Measurements from ENCODE around the gene C2orf92.
A peak's percentile ranks its signal among the peaks of the same experiment; 100 is the strongest.

Gene C2orf92

GRCh38 chr2:97654309-97654708, 15.2 kb upstream of the C2orf92 start:
- Histone ChIP-seq H3K27ac (ENCODE audit: low read depth, low read length) (no peak overlapping the region), H3K4me1 (ENCODE audit: control insufficient read depth, insufficient read depth, low read length) (no peaks in the 10 kb centered on the region), H3K36me3 (ENCODE audit: control insufficient read depth, insufficient read depth, low read length) (peaks cover 30% of the 10 kb centered on the region), H3K4me3 (ENCODE audit: low read length) (no peak overlapping the region), H3K9ac (ENCODE audit: low read length) (no peak overlapping the region), H3K27me3 (ENCODE audit: control insufficient read depth, insufficient read depth, low read length) (no peaks in the 10 kb centered on the region)

- Histone ChIP-seq H3K27ac (ENCODE audit: low read depth, low read length) (no peak overlapping the region), H3K9ac (ENCODE audit: low read length) (no peak overlapping the region), H3K27me3 (ENCODE audit: control insufficient read depth, insufficient read depth, low read length) (no peaks in the 10 kb centered on the region), H3K36me3 (ENCODE audit: control insufficient read depth, insufficient read depth, low read length) (peaks cover 32% of the 10 kb centered on the region), H3K4me3 (ENCODE audit: low read length) (no peak overlapping the region), H3K4me1 (ENCODE audit: control insufficient read depth, insufficient read depth, low read length) (no peaks in the 10 kb centered on the region)
Measured at GRCh38 chr2:97654791-97655190, 14.7 kb upstream of the C2orf92 start.

GRCh38 chr2:97656129-97656755, 13.3 kb upstream of the C2orf92 start:
- H3K36me3 ChIP-seq (ENCODE audit: control insufficient read depth, insufficient read depth, low read length) = peaks cover 39% of the 10 kb centered on the region
- no peak overlapping the region for H3K4me3 ChIP-seq (ENCODE audit: low read length)
- no peak overlapping the region for H3K27ac ChIP-seq (ENCODE audit: low read depth, low read length)
- H3K27me3 ChIP-seq (ENCODE audit: control insufficient read depth, insufficient read depth, low read length) = no peaks in the 10 kb centered on the region
- H3K4me1 ChIP-seq (ENCODE audit: control insufficient read depth, insufficient read depth, low read length) = no peaks in the 10 kb centered on the region
- no peak overlapping the region for H3K9ac ChIP-seq (ENCODE audit: low read length)

- H3K9ac ChIP-seq (ENCODE audit: low read length) = no peak overlapping the region
- H3K27me3 ChIP-seq (ENCODE audit: control insufficient read depth, insufficient read depth, low read length) = no peaks in the 10 kb centered on the region
- no peak overlapping the region for H3K4me3 ChIP-seq (ENCODE audit: low read length)
- peaks cover 39% of the 10 kb centered on the region for H3K36me3 ChIP-seq (ENCODE audit: control insufficient read depth, insufficient read depth, low read length)
- H3K4me1 ChIP-seq (ENCODE audit: control insufficient read depth, insufficient read depth, low read length) = peaks cover 8% of the 10 kb centered on the region
- no peak overlapping the region for H3K27ac ChIP-seq (ENCODE audit: low read depth, low read length)
Measured at GRCh38 chr2:97656905-97657587, 12.5 kb upstream of the C2orf92 start.

- no peak overlapping the region for H3K4me3 ChIP-seq (ENCODE audit: low read length)
- H3K36me3 ChIP-seq (ENCODE audit: control insufficient read depth, insufficient read depth, low read length) = peaks cover 39% of the 10 kb centered on the region
- no peak overlapping the region for H3K27ac ChIP-seq (ENCODE audit: low read depth, low read length)
- no peak overlapping the region for H3K9ac ChIP-seq (ENCODE audit: low read length)
- H3K27me3 ChIP-seq (ENCODE audit: control insufficient read depth, insufficient read depth, low read length) = no peaks in the 10 kb centered on the region
- H3K4me1 ChIP-seq (ENCODE audit: control insufficient read depth, insufficient read depth, low read length) = peaks cover 13% of the 10 kb centered on the region
Measured at GRCh38 chr2:97657986-97658690, 11.4 kb upstream of the C2orf92 start.

GRCh38 chr2:97658691-97659157, 10.8 kb upstream of the C2orf92 start:
- Histone ChIP-seq H3K36me3 (ENCODE audit: control insufficient read depth, insufficient read depth, low read length) (peaks cover 39% of the 10 kb centered on the region), H3K9ac (ENCODE audit: low read length) (no peak overlapping the region), H3K4me1 (ENCODE audit: control insufficient read depth, insufficient read depth, low read length) (peaks cover 13% of the 10 kb centered on the region), H3K27ac (ENCODE audit: low read depth, low read length) (no peak overlapping the region), H3K4me3 (ENCODE audit: low read length) (no peak overlapping the region), H3K27me3 (ENCODE audit: control insufficient read depth, insufficient read depth, low read length) (no peaks in the 10 kb centered on the region)

GRCh38 chr2:97659256-97660043, 10.1 kb upstream of the C2orf92 start:
- no peak overlapping the region for H3K4me3 ChIP-seq (ENCODE audit: low read length)
- peaks cover 13% of the 10 kb centered on the region for H3K4me1 ChIP-seq (ENCODE audit: control insufficient read depth, insufficient read depth, low read length)
- H3K27ac ChIP-seq (ENCODE audit: low read depth, low read length) = no peak overlapping the region
- no peaks in the 10 kb centered on the region for H3K27me3 ChIP-seq (ENCODE audit: control insufficient read depth, insufficient read depth, low read length)
- H3K36me3 ChIP-seq (ENCODE audit: control insufficient read depth, insufficient read depth, low read length) = peaks cover 37% of the 10 kb centered on the region
- H3K9ac ChIP-seq (ENCODE audit: low read length) = no peak overlapping the region

GRCh38 chr2:97660044-97660774, 9.3 kb upstream of the C2orf92 start:
- Histone ChIP-seq H3K4me1 (ENCODE audit: control insufficient read depth, insufficient read depth, low read length) (peaks cover 13% of the 10 kb centered on the region), H3K27me3 (ENCODE audit: control insufficient read depth, insufficient read depth, low read length) (no peaks in the 10 kb centered on the region), H3K27ac (ENCODE audit: low read depth, low read length) (no peak overlapping the region), H3K36me3 (ENCODE audit: control insufficient read depth, insufficient read depth, low read length) (peaks cover 30% of the 10 kb centered on the region), H3K4me3 (ENCODE audit: low read length) (no peak overlapping the region), H3K9ac (ENCODE audit: low read length) (no peak overlapping the region)

- no peak overlapping the region for H3K27ac ChIP-seq (ENCODE audit: low read depth, low read length)
- peaks cover 30% of the 10 kb centered on the region for H3K36me3 ChIP-seq (ENCODE audit: control insufficient read depth, insufficient read depth, low read length)
- H3K4me3 ChIP-seq (ENCODE audit: low read length) = no peak overlapping the region
- H3K27me3 ChIP-seq (ENCODE audit: control insufficient read depth, insufficient read depth, low read length) = no peaks in the 10 kb centered on the region
- H3K9ac ChIP-seq (ENCODE audit: low read length) = no peak overlapping the region
- H3K4me1 ChIP-seq (ENCODE audit: control insufficient read depth, insufficient read depth, low read length) = peaks cover 13% of the 10 kb centered on the region
Measured at GRCh38 chr2:97660775-97661389, 8.6 kb upstream of the C2orf92 start.

GRCh38 chr2:97661927-97662326, 7.6 kb upstream of the C2orf92 start:
- H3K9ac ChIP-seq (ENCODE audit: low read length) = no peak overlapping the region
- peaks cover 26% of the 10 kb centered on the region for H3K36me3 ChIP-seq (ENCODE audit: control insufficient read depth, insufficient read depth, low read length)
- H3K4me1 ChIP-seq (ENCODE audit: control insufficient read depth, insufficient read depth, low read length) = peaks cover 13% of the 10 kb centered on the region
- peak overlapping the region; percentile 66 for H3K4me3 ChIP-seq (ENCODE audit: low read length)
- no peaks in the 10 kb centered on the region for H3K27me3 ChIP-seq (ENCODE audit: control insufficient read depth, insufficient read depth, low read length)
- no peak overlapping the region for H3K27ac ChIP-seq (ENCODE audit: low read depth, low read length)

- Histone ChIP-seq H3K9ac (ENCODE audit: low read length) (peak overlapping the region; percentile 53), H3K36me3 (ENCODE audit: control insufficient read depth, insufficient read depth, low read length) (peaks cover 26% of the 10 kb centered on the region), H3K27ac (ENCODE audit: low read depth, low read length) (peak overlapping the region; percentile 59), H3K27me3 (ENCODE audit: control insufficient read depth, insufficient read depth, low read length) (no peaks in the 10 kb centered on the region), H3K4me1 (ENCODE audit: control insufficient read depth, insufficient read depth, low read length) (peaks cover 13% of the 10 kb centered on the region), H3K4me3 (ENCODE audit: low read length) (peak overlapping the region; percentile 66)
Measured at GRCh38 chr2:97662386-97662894, 7.1 kb upstream of the C2orf92 start.
